HCT116 (cell line): ENCODE data around the gene THRB.

Experiments used
- CEBPB ChIP-seq: IDR thresholded peaks from 2 replicates; pipeline ENCODE4 v1.6.1; 2012; ENCODE audit warnings: low read depth
- CTCF ChIP-seq, 3 experiments: fragments of 200-600 bp in 1 of 3; sonication (generic) in 1 of 3; IDR thresholded peaks in 2 of 3; conservative IDR thresholded peaks in 1 of 3; 2 replicates each; pipeline ENCODE4 v1.5.1; 2012 to 2017; ENCODE audit warnings: low read depth in 2 of 3, low read length in 2 of 3, antibody characterized with exemption in 1 of 3, borderline replicate concordance in 1 of 3, control low read depth in 1 of 3, mild to moderate bottlenecking in 1 of 3, mixed read lengths in 1 of 3, mixed run types in 1 of 3, moderate library complexity in 1 of 3; ENCODE audit not compliant: insufficient read depth in 1 of 3
- EZH2 ChIP-seq: fragments of 200-600 bp; sonication (generic); IDR thresholded peaks from 2 replicates; pipeline ENCODE4 v1.6.1; 2017; ENCODE audit warnings: antibody characterized with exemption, mixed run types
- POLR2A ChIP-seq: IDR thresholded peaks from 2 replicates; pipeline ENCODE4 v1.7.0; 2011; ENCODE audit warnings: borderline replicate concordance; ENCODE audit not compliant: insufficient read depth, insufficient read length; ENCODE audit errors: extremely low read depth
- POLR2AphosphoS5 ChIP-seq: IDR thresholded peaks from 2 replicates; pipeline ENCODE4 v1.6.1; 2011; ENCODE audit warnings: mild to moderate bottlenecking, low read depth, low read length, moderate library complexity
- RAD21 ChIP-seq: IDR thresholded peaks from 2 replicates; pipeline ENCODE4 v1.6.1; 2012; ENCODE audit warnings: low read depth, mild to moderate bottlenecking
- SRF ChIP-seq: IDR thresholded peaks from 2 replicates; pipeline ENCODE4 v1.6.1; 2012; ENCODE audit warnings: low read depth
- ZNF274 ChIP-seq: fragments of 200-500 bp; sonication (Bioruptor generic); IDR thresholded peaks from 2 replicates; pipeline ENCODE4 v1.6.1; 2014; ENCODE audit warnings: mild to moderate bottlenecking, low read depth, low read length, inconsistent platforms

- no peak for TF ChIP-seq ZNF274
- TF ChIP-seq CTCF (IDR thresholded peaks at IDR 0.05 in 2 of 3, conservative IDR thresholded peaks at IDR 0.05 in 1 of 3; ENCODE audit: borderline replicate concordance in 1 of 3, insufficient read depth in 1 of 3, low read depth in 2 of 3, low read length in 2 of 3): no peak
- no peak for TF ChIP-seq POLR2A
- no peak for TF ChIP-seq SRF
- TF ChIP-seq CEBPB: no peak
- TF ChIP-seq POLR2AphosphoS5: no peak
- no peak for TF ChIP-seq EZH2
- no peak for TF ChIP-seq RAD21
Measured at GRCh38 chr3:24253336-24253735, 241.3 kb downstream of the THRB start.
